Amniotic epithelial cell (primary cell): Measurements from ENCODE around the gene GABPB2.
A peak's percentile ranks its signal among the peaks of the same experiment; 100 is the strongest.
"Not testable (repeated sequence)": the region's sequence is repeated elsewhere in the genome, so short reads cannot be mapped to it uniquely, and the experiment has no call there.

Experiments used
- DNase-seq: peaks from one replicate; pipeline ENCODE4 v3.0.0-alpha.2; 2010; ENCODE audit warnings: low read depth

Gene GABPB2

GRCh38 chr1:151060007-151060656 lies 10.4 kb upstream of the GABPB2 start, which contains the start of gene MLLT11:
TSS of gene MLLT11 (plus strand) at chr1:151060397. CDS start at chr1:151067225, 6,828 bp downstream.
- peak; percentile 79 for DNase-seq

DNA sequence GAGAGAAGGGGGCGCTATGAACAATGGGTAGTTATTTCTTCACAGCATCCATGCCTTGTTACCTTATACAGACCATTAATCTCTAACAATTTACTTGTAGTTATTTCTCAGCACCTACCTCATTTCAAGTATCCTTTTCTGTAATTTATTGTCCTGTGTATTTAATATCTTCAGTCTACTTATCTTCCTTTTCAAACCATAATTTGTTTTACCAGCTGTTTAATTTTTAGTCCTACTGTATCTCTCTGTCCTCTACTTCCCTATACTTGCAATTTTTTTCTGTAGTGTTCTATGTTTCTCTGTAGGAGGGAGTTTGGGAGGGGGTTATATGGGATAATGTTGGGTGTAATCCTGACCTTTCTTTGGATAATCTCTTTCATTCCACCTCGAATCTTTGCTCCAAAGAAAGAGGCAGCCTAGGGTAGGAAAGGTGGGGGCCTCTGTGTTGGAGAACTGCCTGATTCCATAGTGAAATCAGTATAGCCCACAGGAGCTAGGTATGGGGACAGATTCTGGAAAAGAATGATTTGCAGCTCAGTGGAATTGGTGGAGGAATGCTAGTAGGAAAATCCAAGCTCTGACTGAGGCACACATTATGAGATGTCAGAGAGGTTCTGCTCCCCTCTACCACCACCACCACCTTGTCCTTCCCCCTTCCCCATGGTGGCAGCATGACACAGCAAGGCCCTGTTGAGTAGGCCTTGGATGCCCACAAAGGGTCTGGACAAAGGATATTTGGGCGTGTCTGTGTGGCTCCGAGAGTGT lies 9.7 kb upstream of the GABPB2 start:
- no peak for DNase-seq

- no peak for DNase-seq
Observed at GRCh38 chr1:151061704-151062103, 8.9 kb upstream of the GABPB2 start.

DNA sequence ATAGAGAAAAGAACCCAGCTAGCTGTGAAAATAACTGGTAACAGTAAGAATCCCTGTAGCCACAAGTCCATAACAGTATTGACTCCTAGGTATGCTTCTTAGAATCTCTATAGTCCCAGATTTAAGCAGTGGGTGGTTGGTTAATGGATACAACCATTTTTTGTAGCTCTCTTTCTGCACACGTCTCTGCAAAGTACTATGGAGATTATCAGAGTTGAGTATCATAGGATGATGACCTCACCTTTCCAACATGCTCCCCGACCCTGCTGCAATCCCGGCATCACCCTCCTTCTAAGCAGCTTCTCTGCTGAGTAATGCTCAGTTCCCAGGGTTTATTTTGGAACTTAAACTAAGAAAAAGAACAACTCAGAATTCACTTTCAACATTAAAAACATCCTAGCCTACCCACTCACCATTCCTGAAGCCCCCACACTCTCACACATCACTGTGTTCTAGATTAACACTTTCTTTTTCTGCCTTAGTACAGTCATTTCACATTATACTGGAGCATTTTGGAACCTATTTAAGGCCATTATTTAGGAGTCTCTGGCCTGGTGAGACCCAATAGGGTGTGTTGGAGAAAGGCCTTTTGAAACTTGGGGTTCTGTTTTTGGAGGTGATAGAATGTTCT lies 7.7 kb upstream of the GABPB2 start:
- DNase-seq, result peak; percentile 96

- DNase-seq, result no peak
Observed at GRCh38 chr1:151065089-151065645, 5.4 kb upstream of the GABPB2 start.

- DNase-seq, result no peak
Observed at GRCh38 chr1:151067185-151067584, 3.4 kb upstream of the GABPB2 start.

DNA sequence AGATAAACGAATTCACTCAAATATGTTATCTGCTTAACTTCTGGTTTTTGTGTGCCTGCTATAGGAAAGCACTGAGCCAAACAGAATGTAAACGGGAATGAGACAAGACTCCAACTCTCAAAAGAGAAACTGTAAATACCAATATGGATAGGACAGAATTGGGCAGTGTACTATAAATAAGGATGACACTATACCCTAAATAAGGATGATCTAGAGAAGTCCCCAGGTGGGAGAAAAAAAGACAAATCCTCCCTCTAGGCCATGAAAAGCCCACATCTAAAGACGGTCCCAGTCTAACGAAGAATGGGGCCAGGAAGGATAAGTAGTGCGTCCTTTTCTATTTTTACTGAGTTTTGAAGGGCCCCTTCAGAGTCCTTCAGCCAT lies 1.5 kb upstream of the GABPB2 start:
- DNase-seq, result no peak

DNA sequence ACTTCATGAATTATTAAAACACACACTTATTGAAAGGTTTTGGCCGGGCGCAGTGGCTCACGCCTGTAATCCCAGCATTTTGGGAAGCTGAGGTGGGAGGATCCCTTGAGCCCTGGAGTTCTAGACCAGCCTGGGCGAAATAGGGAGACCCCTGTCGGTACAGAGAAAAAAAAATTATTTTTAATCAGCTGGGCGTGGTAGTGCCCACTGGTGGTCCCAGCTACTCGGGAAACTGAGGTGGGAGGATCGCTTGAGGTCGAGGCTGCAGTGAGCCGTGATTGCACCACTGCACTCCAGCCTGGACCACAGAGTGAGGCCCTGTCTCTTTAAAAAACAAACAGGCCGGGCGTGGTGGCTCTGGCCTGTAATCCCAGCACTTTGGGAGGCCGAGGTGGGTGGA lies 1.7 kb downstream of the GABPB2 start:
- DNase-seq, result no peak

DNA sequence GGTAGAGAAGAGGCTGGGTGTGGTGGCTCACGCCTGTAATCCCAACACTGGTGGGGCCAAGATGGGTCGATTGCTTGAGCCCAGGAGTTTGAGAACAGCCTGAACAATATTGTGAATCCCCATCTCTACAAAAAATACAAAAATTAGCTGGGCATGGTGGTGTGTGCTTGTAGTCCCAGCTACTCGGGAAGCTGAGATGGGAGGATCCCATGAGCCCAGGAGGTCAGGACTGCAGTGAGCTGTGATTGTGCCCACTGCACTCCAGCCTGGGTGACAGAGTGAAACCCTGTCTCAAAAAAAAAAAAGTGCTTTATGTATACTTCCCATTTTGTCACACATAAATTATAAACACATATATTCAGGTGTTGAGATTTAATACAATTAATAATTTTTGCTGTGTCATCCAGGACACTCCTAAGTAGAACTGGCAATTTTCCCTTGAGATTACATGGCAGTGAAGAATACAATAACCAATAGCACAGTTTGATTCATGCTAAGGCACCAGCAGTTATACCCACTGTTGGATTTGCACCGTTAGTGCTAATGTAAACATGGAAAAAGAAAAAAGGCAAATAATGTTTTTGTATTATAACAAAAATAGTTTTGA lies 15.5 kb downstream of the GABPB2 start:
- no peak for DNase-seq

DNA sequence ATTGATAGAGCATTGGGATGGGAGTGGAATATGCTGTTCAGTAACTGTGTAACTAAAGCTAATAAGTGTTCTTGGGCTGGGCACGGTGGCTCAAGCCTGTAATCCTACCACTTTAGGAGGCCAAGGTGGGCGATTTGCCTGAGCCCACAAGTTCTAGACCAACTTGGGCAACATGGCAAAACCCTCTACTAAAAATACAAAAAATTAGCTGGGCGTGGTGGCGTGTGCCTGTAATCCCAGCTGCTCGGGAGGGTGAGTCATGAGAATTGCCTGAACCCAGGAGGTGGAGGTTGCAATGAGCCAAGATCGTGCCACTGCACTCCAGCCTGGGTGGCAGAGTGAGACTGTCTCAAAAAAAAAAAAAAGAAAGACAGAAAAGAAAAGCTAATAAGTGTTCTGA lies 26.9 kb downstream of the GABPB2 start:
- DNase-seq, result not testable (repeated sequence)

- no peak for DNase-seq
Observed at GRCh38 chr1:151098126-151098525, 27.6 kb downstream of the GABPB2 start.

GRCh38 chr1:151104630-151105029 lies 34.1 kb downstream of the GABPB2 start:
- no peak for DNase-seq

DNA sequence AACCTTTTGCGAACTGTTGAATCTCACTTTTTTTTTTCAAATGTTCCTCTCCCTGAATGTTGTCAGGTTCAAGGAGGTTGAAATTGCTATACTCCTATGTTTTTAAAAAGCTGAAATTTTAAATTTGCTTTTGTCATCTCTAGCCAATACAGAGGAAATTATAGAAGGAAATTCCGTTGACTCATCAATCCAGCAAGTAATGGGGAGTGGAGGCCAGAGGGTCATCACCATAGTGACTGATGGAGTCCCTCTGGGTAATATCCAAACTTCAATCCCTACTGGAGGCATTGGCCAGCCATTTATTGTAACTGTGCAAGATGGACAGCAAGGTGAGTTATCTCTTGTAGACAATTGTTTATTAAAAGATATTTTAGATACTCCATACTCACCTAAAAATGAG lies 36.3 kb downstream of the GABPB2 start:
- DNase-seq, result no peak

DNA sequence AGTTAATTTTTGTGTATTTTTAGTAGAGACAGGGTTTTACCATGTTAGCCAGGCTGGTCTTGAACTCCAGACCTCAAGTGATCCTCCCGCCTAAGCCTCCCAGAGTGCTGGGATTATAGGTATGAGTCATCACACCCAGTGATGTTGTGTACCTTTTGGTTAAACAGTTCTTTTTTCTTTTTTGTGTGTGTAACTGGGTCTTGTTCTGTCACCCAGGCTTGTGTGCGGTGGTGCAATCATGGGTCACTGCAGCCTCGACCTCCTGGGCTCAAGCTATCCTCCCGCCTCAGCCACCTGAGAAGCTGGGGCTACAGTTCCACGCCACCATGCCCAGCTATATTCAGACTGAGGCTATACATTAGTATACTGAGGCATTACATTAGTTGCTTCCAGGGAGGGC lies 37.8 kb downstream of the GABPB2 start:
- no peak for DNase-seq

GRCh38 chr1:151113877-151114276 lies 43.3 kb downstream of the GABPB2 start:
- DNase-seq, result no peak

- no peak for DNase-seq
Observed at GRCh38 chr1:151124763-151125403, 54.3 kb downstream of the GABPB2 start.

- no peak for DNase-seq
Observed at GRCh38 chr1:151128800-151129199, 58.2 kb downstream of the GABPB2 start.

- DNase-seq, result peak; percentile 93
Observed at GRCh38 chr1:151130987-151131586, 60.5 kb downstream of the GABPB2 start.

- DNase-seq, result peak; percentile 22
Observed at GRCh38 chr1:151131701-151132334, 61.3 kb downstream of the GABPB2 start.

DNA sequence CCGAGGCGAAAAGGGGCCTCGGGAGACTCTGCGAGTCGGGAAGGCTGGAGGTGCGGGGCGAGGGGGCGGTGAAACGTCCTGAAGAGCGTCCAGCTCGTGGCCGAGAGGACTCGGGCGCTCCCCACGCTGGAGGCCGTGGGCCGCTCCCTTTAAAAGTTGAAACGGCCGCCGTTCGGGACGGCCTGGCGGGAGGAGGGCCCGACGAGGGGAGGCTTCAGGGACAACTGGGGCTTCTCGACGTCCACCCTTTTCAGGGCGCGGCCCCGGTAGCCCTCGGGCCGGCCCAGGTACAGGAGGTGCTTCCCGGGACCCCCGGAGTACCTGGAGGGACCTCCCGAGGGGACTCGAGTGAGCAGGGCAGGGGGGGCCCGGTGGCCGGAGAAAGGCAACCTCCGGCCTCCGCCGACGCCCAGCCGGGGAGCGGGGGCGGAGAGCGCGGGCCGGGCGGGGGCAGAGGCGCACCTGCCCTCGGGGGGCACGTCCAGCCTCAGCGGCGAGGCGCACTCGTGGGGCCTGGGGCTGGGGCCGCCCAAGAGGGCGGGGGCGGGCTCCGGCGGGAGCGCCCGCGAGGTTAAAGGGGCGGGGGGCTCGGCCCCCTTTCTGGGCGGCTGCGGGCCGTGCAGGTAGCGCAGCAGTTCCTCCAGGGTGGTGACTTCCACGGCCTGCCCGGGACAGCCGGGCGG lies 61.9 kb downstream of the GABPB2 start:
- no peak for DNase-seq
